Omental fat pad (tissue), 4 donors: ENCODE measurements around the gene MTCL1. TPM values are rescaled to one million over a fixed set of nuclear protein-coding genes. Genes with fewer than 3 reads are reported as not detected.

ENCODE experiments used
- ATAC-seq: fragments of 150-250 bp; one replicate; pipeline ENCODE4 v1.9.1; 2016; ENCODE audit warnings: mild to moderate bottlenecking, moderate library complexity; ENCODE audit not compliant: low FRiP score
- DNase-seq: peaks from one replicate; pipeline ENCODE4 v3.0.0-alpha.2; 2019; ENCODE audit warnings: low spot score
- CTCF ChIP-seq, 3 donors: fragments of 450-650 bp; IDR thresholded peaks; one replicate each; pipeline ENCODE4 v1.5.1; 2016 to 2017; ENCODE audit warnings: antibody characterized with exemption in 3 of 3, mild to moderate bottlenecking in 3 of 3, moderate library complexity in 2 of 3
- total RNA-seq, 4 donors: library from RNA; depleted of rRNA; stranded (reverse); fragments of >200 nt; gene quantifications; one replicate each; pipeline ENCODE4 v1.1.0, GENCODE V29; 2016

The MTCL1 gene
- total RNA-seq, 4 donors from 2014 or later, result 1.6 to 3.5 (median 2.0) TPM

GRCh38 chr18:8726281-8726680 lies 20.9 kb downstream of the MTCL1 start:
- ATAC-seq (no peak), DNase-seq (no peak)
- TF ChIP-seq CTCF (IDR thresholded peaks at IDR 0.05), result no peak

GRCh38 chr18:8726963-8727705 lies 21.8 kb downstream of the MTCL1 start:
- ATAC-seq, result no peak
- no peak for TF ChIP-seq CTCF (IDR thresholded peaks at IDR 0.05)
- no peak for DNase-seq

GRCh38 chr18:8730080-8730827 lies 24.9 kb downstream of the MTCL1 start:
- ATAC-seq (no peak), DNase-seq (no peak)
- no peak for TF ChIP-seq CTCF (IDR thresholded peaks at IDR 0.05)

GRCh38 chr18:8732442-8733360 lies 27.3 kb downstream of the MTCL1 start:
- no peak for ATAC-seq

GRCh38 chr18:8734496-8734895 lies 29.1 kb downstream of the MTCL1 start:
- no peak for DNase-seq
- TF ChIP-seq CTCF (IDR thresholded peaks at IDR 0.05), result no peak
- ATAC-seq, result no peak

More at GRCh38 chr18:8732442-8733360, 27.3 kb downstream of the MTCL1 start:
- no peak for DNase-seq
- no peak for TF ChIP-seq CTCF (IDR thresholded peaks at IDR 0.05)

GRCh38 chr18:8735274-8735673 lies 29.9 kb downstream of the MTCL1 start:
- no peak for ATAC-seq
- TF ChIP-seq CTCF (IDR thresholded peaks at IDR 0.05), result no peak
- DNase-seq, result no peak
